GM18861 (cell line): ENCODE data around the gene ARID5B.
"Not testable (repeated sequence)": the region's sequence is repeated elsewhere in the genome, so short reads cannot be mapped to it uniquely, and the experiment has no call there.

Experiments
- ATAC-seq: cut with Tn5 transposase; IDR thresholded peaks from one replicate; pipeline ENCODE4 v1.9.1; 2021; ENCODE audit not compliant: unreplicated experiment

The ARID5B gene

GRCh38 chr10:61900829-61901792, at the start of gene ARID5B:
Gene ARID5B, plus strand, starts transcription at chr10:61901699. Its CDS starts 11 bp downstream, at chr10:61901710.
- ATAC-seq, result no peak

GRCh38 chr10:61852261-61852660, 49.2 kb upstream of the ARID5B start:
- no peak for ATAC-seq

- ATAC-seq, result no peak
These were observed 45.7 kb upstream of the ARID5B start for GRCh38 chr10:61855771-61856170.

GRCh38 chr10:61857746-61858145, 43.8 kb upstream of the ARID5B start:
- ATAC-seq, result no peak

GRCh38 chr10:61859786-61860185, 41.7 kb upstream of the ARID5B start:
- ATAC-seq, result no peak

- no peak for ATAC-seq
These were observed 40.3 kb upstream of the ARID5B start for GRCh38 chr10:61860964-61861758.

- ATAC-seq, result no peak
These were observed 37.5 kb upstream of the ARID5B start for GRCh38 chr10:61863981-61864380.

GRCh38 chr10:61866700-61867368, 34.7 kb upstream of the ARID5B start:
- no peak for ATAC-seq

- ATAC-seq, result not testable (repeated sequence)
These were observed 34.1 kb upstream of the ARID5B start for GRCh38 chr10:61867374-61867773.

- not testable (repeated sequence) for ATAC-seq
These were observed 33.7 kb upstream of the ARID5B start for GRCh38 chr10:61867817-61868216.

GRCh38 chr10:61869041-61869675, 32.3 kb upstream of the ARID5B start:
- no peak for ATAC-seq

- ATAC-seq, result no peak
These were observed 31.5 kb upstream of the ARID5B start for GRCh38 chr10:61869774-61870525.

GRCh38 chr10:61870526-61870895, 31.0 kb upstream of the ARID5B start:
- no peak for ATAC-seq

GRCh38 chr10:61871487-61871886, 30.0 kb upstream of the ARID5B start:
- no peak for ATAC-seq

- no peak for ATAC-seq
These were observed 23.4 kb upstream of the ARID5B start for GRCh38 chr10:61877887-61878739.

GRCh38 chr10:61878740-61879068, 22.8 kb upstream of the ARID5B start:
- no peak for ATAC-seq

- ATAC-seq, result no peak
These were observed 18.7 kb upstream of the ARID5B start for GRCh38 chr10:61882621-61883370.

GRCh38 chr10:61883371-61884025, 18.0 kb upstream of the ARID5B start:
- no peak for ATAC-seq
